K562 (cell line): ENCODE measurements around the gene CAPRIN1. TPM values are rescaled to one million over a fixed set of nuclear protein-coding genes. Genes with fewer than 3 reads are reported as not detected.
A peak's percentile ranks its signal among the peaks of the same experiment; 100 is the strongest.

Experiments used
- ATAC-seq: fragments of 200-7000 bp; cut with Tn5 transposase; 3 replicates; pipeline ENCODE4 v1.9.1; 2020; ENCODE audit warnings: moderate library complexity
- BruUV-seq: library from RNA; stranded (reverse); fragments of 400-500 nt; replicated peaks from 2 replicates; lab custom pipeline; 2021; lab: Mats Ljungman, UMichigan
- CTCF ChIA-PET: fragments of 300-600 bp; formaldehyde crosslinking; extraction: SDS; loops from one replicate; lab custom pipeline; 2021; ENCODE audit warnings: low intra/inter-chr PET ratio; lab: Yijun Ruan, JAX
- POLR2A ChIA-PET: fragments of 300-600, 350-650 bp; sonication (Branson Sonifier 250); formaldehyde crosslinking; extraction: SDS; loops from one replicate; lab custom pipeline; 2021; ENCODE audit warnings: antibody characterized with exemption, inconsistent platforms; lab: Yijun Ruan, JAX
- DNase-seq, 4 experiments: peaks; one replicate each; pipeline versions ENCODE4 v3.0.0 to v3.0.0-alpha.2; 2011 to 2018; ENCODE audit warnings: low spot score in 3 of 4, mixed read lengths in 3 of 4; ENCODE audit errors: extremely low read depth in 1 of 4
- FAIRE-seq: peaks from 2 replicates; lab custom pipeline; 2011; peaks lifted over from hg19 to GRCh38; lab: Jason Lieb, UNC
- H2AFZ ChIP-seq: 2 replicates; pipeline ENCODE4 v1.6.0; 2011; ENCODE audit warnings: low read depth, low read length, control low read depth, inconsistent platforms
- H3K27ac ChIP-seq: fragments of 200-600 bp; 3 replicates; pipeline ENCODE4 v1.8.0; 2011; ENCODE audit warnings: low read depth, mild to moderate bottlenecking, control low read depth, inconsistent platforms, low read length, moderate library complexity, mixed read lengths; ENCODE audit errors: extremely low read depth
- H3K27me3 ChIP-seq, 2 experiments: fragments of 300-600 bp in 1 of 2; 2 replicates in 1 of 2; 3 replicates in 1 of 2; pipeline versions ENCODE4 v1.6.0 to v1.8.0; 2011; ENCODE audit warnings: inconsistent platforms in 2 of 2, low read length in 2 of 2, mild to moderate bottlenecking in 1 of 2, mixed read lengths in 1 of 2, moderate library complexity in 1 of 2; ENCODE audit not compliant: control insufficient read depth in 2 of 2, insufficient read depth in 2 of 2
- H3K36me3 ChIP-seq: fragments of 300-600 bp; 3 replicates; pipeline ENCODE4 v1.8.0; 2011; ENCODE audit warnings: mild to moderate bottlenecking, low read length, inconsistent platforms; ENCODE audit not compliant: control insufficient read depth, insufficient read depth
- H3K4me1 ChIP-seq, 2 experiments: fragments of 200-600 bp in 1 of 2; replicated peaks in 1 of 2; 2 replicates in 1 of 2; 3 replicates in 1 of 2; pipeline versions ENCODE4 v1.5.1 to v1.8.0; 2011; ENCODE audit warnings: inconsistent platforms in 2 of 2, low read length in 2 of 2, mild to moderate bottlenecking in 1 of 2, mixed read lengths in 1 of 2, moderate library complexity in 1 of 2; ENCODE audit not compliant: control insufficient read depth in 2 of 2, insufficient read depth in 2 of 2
- H3K4me2 ChIP-seq: 2 replicates; pipeline ENCODE4 v1.6.1; 2011; ENCODE audit warnings: low read length, control low read depth, inconsistent platforms, mixed read lengths; ENCODE audit not compliant: insufficient read depth
- H3K4me3 ChIP-seq: fragments of 200-600 bp; sonication (generic), shearing (Covaris generic); 2 replicates; pipeline ENCODE4 v1.5.1; 2016; ENCODE audit warnings: control low read depth, inconsistent platforms
- H3K79me2 ChIP-seq: fragments of 200-600 bp; 3 replicates; pipeline ENCODE4 v1.8.0; 2011; ENCODE audit warnings: low read length, inconsistent platforms; ENCODE audit not compliant: control insufficient read depth, insufficient read depth
- H3K9ac ChIP-seq, 2 experiments: 2 replicates each; pipeline versions ENCODE4 v1.6.0 to v1.6.1; 2011; ENCODE audit warnings: low read depth in 2 of 2, low read length in 2 of 2, control low read depth in 1 of 2, inconsistent platforms in 1 of 2, mild to moderate bottlenecking in 1 of 2, mixed read lengths in 1 of 2; ENCODE audit not compliant: insufficient read depth in 1 of 2
- H3K9me1 ChIP-seq: one replicate; pipeline ENCODE4 v1.6.0; 2011; ENCODE audit warnings: inconsistent platforms, mild to moderate bottlenecking, low read length, moderate library complexity; ENCODE audit not compliant: control insufficient read depth, insufficient read depth
- H3K9me3 ChIP-seq: replicated peaks from 2 replicates; pipeline ENCODE4 v1.5.1; 2011; ENCODE audit warnings: low read depth, low read length, inconsistent platforms; ENCODE audit not compliant: control insufficient read depth, insufficient read depth
- H4K20me1 ChIP-seq: replicated peaks from 2 replicates; pipeline ENCODE4 v1.6.1; 2011; ENCODE audit warnings: low read length, inconsistent platforms, mixed read lengths; ENCODE audit not compliant: control insufficient read depth, insufficient read depth
- CTCF ChIP-seq, 3 experiments: IDR thresholded peaks in 2 of 3; conservative IDR thresholded peaks in 1 of 3; 2 replicates each; pipeline ENCODE4 v1.5.1; 2011 to 2012; ENCODE audit warnings: low read length in 3 of 3, mild to moderate bottlenecking in 3 of 3, control low read depth in 2 of 3, improper control_type of control experiment in 1 of 3, inconsistent platforms in 1 of 3, low read depth in 1 of 3, mixed read lengths in 1 of 3, moderate library complexity in 1 of 3; ENCODE audit not compliant: insufficient read depth in 2 of 3
- SMAD4 ChIP-seq: fragments of 250-450 bp; sonication (Bioruptor Pico); conservative IDR thresholded peaks from 2 replicates; pipeline ENCODE4 v1.8.0; 2021; ENCODE audit warnings: inconsistent platforms, mild to moderate bottlenecking, moderate library complexity
- ZBED1 ChIP-seq: IDR thresholded peaks from 2 replicates; pipeline ENCODE4 v1.6.1; 2014
- WGBS: fragments of 100-300 bp; shearing (Covaris generic); methylation state at CpG from one replicate; pipeline ENCODE4 v1.1.6; 2016; ENCODE audit warnings: low coverage, mixed read lengths; ENCODE audit not compliant: insufficient coverage; ENCODE audit errors: missing lambda C conversion rate; 5-methylcytosine and 5-hydroxymethylcytosine counted together
- in situ Hi-C: fragments of 300-500 bp; cut with MboI; formaldehyde crosslinking; loops from 4 replicates; pipeline ENCODE4 v1.15.0; 2018; ENCODE audit warnings: inconsistent platforms, mixed read lengths
- intact Hi-C: fragments of 100-400 bp; cut with micrococcal nuclease; formaldehyde crosslinking; loops from 2 replicates; pipeline ENCODE4 v1.14.2; 2022
- polyA plus RNA-seq, 8 experiments: library from polyadenylated mRNA; depleted of rRNA in 4 of 8; stranded (reverse) in 5 of 8; unstranded in 3 of 8; fragments of >200 nt; fragmentation: Nextera tagmentation in 2 of 8; fragmentation: Illumina TruSeq in 1 of 8; extraction: Ambion mirVana in 2 of 8; extraction: Trizol in 1 of 8; gene quantifications; 2 replicates each; pipeline versions ENCODE4 v1.2.1 to v1.2.3, GENCODE V29; 2011 to 2014; ENCODE audit warnings: inconsistent platforms in 1 of 8, missing spikeins in 1 of 8
- total RNA-seq, 7 experiments: library from RNA; depleted of rRNA in 6 of 7; stranded (reverse); fragments of >200 nt in 6 of 7; fragmentation: Illumina TruSeq in 2 of 7; extraction: Trizol in 2 of 7; gene quantifications; 2 replicates each; pipeline versions ENCODE4 v1.2.1 to v1.2.3, GENCODE V29; 2011 to 2021; ENCODE audit warnings: low replicate concordance in 1 of 7

Gene CAPRIN1
- total and polyA plus RNA-seq, 9 of the 15 experiments (the other 6 are each of a cell fraction or from before 2014, with no cell fraction given): 49.6 to 271 (median 244) TPM

GRCh38 chr11:34065505-34066203 lies 14.1 kb downstream of the CAPRIN1 start:
- BruUV-seq: no TSS peak
- H3K9ac ChIP-seq: no peak overlapping the region

More at GRCh38 chr11:34065505-34066203, 14.1 kb downstream of the CAPRIN1 start:
- no peak overlapping the region for H3K4me3 ChIP-seq
- POLR2A ChIA-PET: interaction anchor here (0.7 to 6.5 kb wide), 6 partner anchors 9 to 20 kb away, joined by 3 to 41 read pairs (median 5); no protein-coding TSS in a partner anchor
- H3K4me1 ChIP-seq: peaks cover 4 to 5% of the 10 kb centered on the region in 2 experiments; a peak in 4 of 5 replicates
- peaks cover 99% of the 10 kb centered on the region for H3K79me2 ChIP-seq
- no peak for TF ChIP-seq ZBED1
- peak in 2 of 3 experiments; percentile 20 to 21; a peak in 1 of 6 replicates for TF ChIP-seq CTCF (IDR thresholded peaks at IDR 0.05 in 2 of 3, conservative IDR thresholded peaks at IDR 0.05 in 1 of 3; ENCODE audit: insufficient read depth in 2 of 3, low read depth in 1 of 3, low read length in 3 of 3)
- no peak for TF ChIP-seq SMAD4
- DNase-seq (no peak), ATAC-seq (peak; percentile 37), FAIRE-seq (no peak)
- peaks cover 80% of the 10 kb centered on the region for H3K36me3 ChIP-seq
- H3K27me3 ChIP-seq: no peaks in the 10 kb centered on the region
- H3K9me3 ChIP-seq: no peaks in the 10 kb centered on the region
- H4K20me1 ChIP-seq: peaks cover 43% of the 10 kb centered on the region
- H3K27ac ChIP-seq: no peak overlapping the region
- in situ Hi-C loops (no loop called here), intact Hi-C loops (no loop called here)
- 92% methylated on average over 4 of the region's 6 CpGs for WGBS
- no peaks in the 10 kb centered on the region for H3K9me1 ChIP-seq
- CTCF ChIA-PET: no interaction called here
- no peak overlapping the region for H3K4me2 ChIP-seq
- H2AFZ ChIP-seq: no peak overlapping the region
